ENCODE measurements around the gene FUOM. TPM values are rescaled to one million over a fixed set of nuclear protein-coding genes. Genes with fewer than 3 reads are reported as not detected.
A peak's percentile ranks its signal among the peaks of the same experiment; 100 is the strongest.

Gene FUOM
- total and polyA plus RNA-seq, 12 donors = 4.8 to 47.9 (median 15.8) TPM

- TF ChIP-seq CTCF (IDR thresholded peaks at IDR 0.05) (no peak), POLR2A (IDR thresholded peaks at IDR 0.05) (peak in 1 of 2 donors; percentile 10)
- H3K27ac ChIP-seq = peak overlapping the region in 3 of 5 donors; percentile 35 to 79 (median 63)
- 38 to 50% (median 42%) methylated on average over 7 to 10 of the region's 10 CpGs for WGBS, 4 donors
Observed at GRCh38 chr10:133400624-133401424, 43.0 kb upstream of the FUOM start.

GRCh38 chr10:133399123-133399601, 41.3 kb upstream of the FUOM start:
- no peaks in the 10 kb centered on the region for H3K27me3 ChIP-seq

More at GRCh38 chr10:133400624-133401424, 43.0 kb upstream of the FUOM start:
- H3K9me3 ChIP-seq (replicated peaks in 1 of 3) = no peaks in the 10 kb centered on the region
- intact Hi-C loops (cut with DNase I) = no loop called here
- H3K36me3 ChIP-seq (replicated peaks in 1 of 2) = peaks cover 0 to 57% of the 10 kb centered on the region in 2 donors
- H3K4me3 ChIP-seq = no peak overlapping the region
- peaks cover 9 to 13% of the 10 kb centered on the region in 2 donors for H3K4me1 ChIP-seq (replicated peaks in 1 of 2)
- peak in 6 of 7 donors; percentile 31 to 65 (median 54) for DNase-seq
- no peaks in the 10 kb centered on the region for H3K27me3 ChIP-seq

GRCh38 chr10:133397938-133398337, 40.1 kb upstream of the FUOM start:
- WGBS, 4 donors = 95 to 97% (median 96%) methylated on average over 7 of the region's 7 CpGs
- DNase-seq = peak in 1 of 7 donors; percentile 5
- Histone ChIP-seq H3K36me3 (replicated peaks in 1 of 2) (peaks cover 0 to 49% of the 10 kb centered on the region in 2 donors), H3K4me1 (replicated peaks in 1 of 2) (peaks cover 15 to 28% of the 10 kb centered on the region in 2 donors), H3K4me3 (no peak overlapping the region), H3K27me3 (no peaks in the 10 kb centered on the region), H3K27ac (no peak overlapping the region), H3K9me3 (replicated peaks in 1 of 3) (no peaks in the 10 kb centered on the region)
- TF ChIP-seq POLR2A (IDR thresholded peaks at IDR 0.05) (no peak), CTCF (IDR thresholded peaks at IDR 0.05) (no peak)
- intact Hi-C loops (cut with DNase I) = no loop called here

More at GRCh38 chr10:133399123-133399601, 41.3 kb upstream of the FUOM start:
- peak in 2 of 7 donors; percentile 13 to 39 for DNase-seq
- H3K27ac ChIP-seq = no peak overlapping the region
- peaks cover 15 to 22% of the 10 kb centered on the region in 2 donors for H3K4me1 ChIP-seq (replicated peaks in 1 of 2)
- no peak for TF ChIP-seq POLR2A (IDR thresholded peaks at IDR 0.05)
- TF ChIP-seq CTCF (IDR thresholded peaks at IDR 0.05) = no peak
- 94 to 96% (median 95%) methylated on average over 10 to 19 of the region's 19 CpGs for WGBS, 4 donors
- no peaks in the 10 kb centered on the region for H3K9me3 ChIP-seq (replicated peaks in 1 of 3)
- H3K4me3 ChIP-seq = no peak overlapping the region
- intact Hi-C loops (cut with DNase I) = no loop called here
- H3K36me3 ChIP-seq (replicated peaks in 1 of 2) = peaks cover 0 to 57% of the 10 kb centered on the region in 2 donors

GRCh38 chr10:133396035-133396624, 38.3 kb upstream of the FUOM start:
- peak in 2 of 7 donors; percentile 14 to 51 for DNase-seq
- no peak overlapping the region for H3K4me3 ChIP-seq
- H3K9me3 ChIP-seq (replicated peaks in 1 of 3) = no peaks in the 10 kb centered on the region
- H3K27ac ChIP-seq = no peak overlapping the region
- peaks cover 0 to 35% of the 10 kb centered on the region in 2 donors for H3K36me3 ChIP-seq (replicated peaks in 1 of 2)
- no peaks in the 10 kb centered on the region for H3K27me3 ChIP-seq
- TF ChIP-seq POLR2A (IDR thresholded peaks at IDR 0.05) = no peak
- no peak for TF ChIP-seq CTCF (IDR thresholded peaks at IDR 0.05)
- intact Hi-C loops (cut with DNase I) = no loop called here
- peaks cover 15 to 23% of the 10 kb centered on the region in 2 donors for H3K4me1 ChIP-seq (replicated peaks in 1 of 2)
- WGBS, 4 donors = 92 to 94% (median 93%) methylated on average over 17 to 19 of the region's 19 CpGs
